K562 (cell line): ENCODE measurements around the gene METRNL. TPM values are rescaled to one million over a fixed set of nuclear protein-coding genes. Genes with fewer than 3 reads are reported as not detected.
A peak's percentile ranks its signal among the peaks of the same experiment; 100 is the strongest.

Experiments
- ATF6 ChIP-seq: sonication (generic); formaldehyde crosslinking; IDR thresholded peaks from 2 replicates; pipeline ENCODE4 v1.4.0; 2020; ENCODE audit warnings: mild to moderate bottlenecking, missing genetic modification reagents
- CBFA2T2 ChIP-seq: fragments of 450-650 bp; conservative IDR thresholded peaks from 2 replicates; pipeline ENCODE4 v1.6.1; 2017; ENCODE audit warnings: mild to moderate bottlenecking
- CHD1 ChIP-seq: fragments of 200-600 bp; sonication (generic); IDR thresholded peaks from one replicate; pipeline ENCODE4 v1.6.1; 2012; ENCODE audit warnings: mild to moderate bottlenecking, moderate library complexity, low read length, inconsistent platforms
- CREB1 ChIP-seq, 2 experiments: sonication (generic) in 1 of 2; formaldehyde crosslinking in 1 of 2; IDR thresholded peaks; 2 replicates each; pipeline versions ENCODE4 v1.6.1 to v1.8.0; 2012 to 2022; ENCODE audit warnings: inconsistent platforms in 1 of 2, mild to moderate bottlenecking in 1 of 2, missing genetic modification reagents in 1 of 2, moderate library complexity in 1 of 2
- CTCF ChIP-seq, 3 experiments: IDR thresholded peaks in 2 of 3; conservative IDR thresholded peaks in 1 of 3; 2 replicates each; pipeline ENCODE4 v1.5.1; 2011 to 2012; ENCODE audit warnings: low read length in 3 of 3, mild to moderate bottlenecking in 3 of 3, control low read depth in 2 of 3, improper control_type of control experiment in 1 of 3, inconsistent platforms in 1 of 3, low read depth in 1 of 3, mixed read lengths in 1 of 3, moderate library complexity in 1 of 3; ENCODE audit not compliant: insufficient read depth in 2 of 3
- E2F3 ChIP-seq: fragments of 250-450 bp; sonication (Bioruptor Pico); IDR thresholded peaks from 2 replicates; pipeline ENCODE4 v1.4.0; 2020; ENCODE audit warnings: mild to moderate bottlenecking
- HDAC1 ChIP-seq, 2 experiments: fragments of 450-650 bp; IDR thresholded peaks; 2 replicates each; pipeline ENCODE4 v1.6.1; 2016 to 2017; ENCODE audit warnings: inconsistent platforms in 1 of 2, mild to moderate bottlenecking in 1 of 2, moderate library complexity in 1 of 2
- HNRNPL ChIP-seq: fragments of 200-400 bp; formaldehyde crosslinking; IDR thresholded peaks from 2 replicates; pipeline ENCODE4 v1.6.1; 2017; ENCODE audit warnings: low read depth, mild to moderate bottlenecking, low read length
- MEIS2 ChIP-seq: fragments of 450-650 bp; IDR thresholded peaks from 2 replicates; pipeline ENCODE4 v1.6.1; 2014; ENCODE audit warnings: mild to moderate bottlenecking; ENCODE audit not compliant: partially characterized antibody
- NCOA4 ChIP-seq: fragments of 450-650 bp; IDR thresholded peaks from 2 replicates; pipeline ENCODE4 v1.6.1; 2018; ENCODE audit warnings: mild to moderate bottlenecking; ENCODE audit not compliant: partially characterized antibody
- NFXL1 ChIP-seq: fragments of 450-650 bp; formaldehyde crosslinking; IDR thresholded peaks from 2 replicates; pipeline ENCODE4 v1.4.0; 2021; ENCODE audit warnings: mild to moderate bottlenecking
- POU5F1 ChIP-seq: fragments of 150-350 bp; IDR thresholded peaks from 2 replicates; pipeline ENCODE4 v1.6.1; 2014; ENCODE audit warnings: borderline replicate concordance, low read length, low read depth, mild to moderate bottlenecking; ENCODE audit not compliant: partially characterized antibody
- PTTG1 ChIP-seq: fragments of 450-650 bp; IDR thresholded peaks from 2 replicates; pipeline ENCODE4 v1.6.1; 2016; ENCODE audit warnings: low read depth, mild to moderate bottlenecking, missing genetic modification characterization, missing compliant biosample characterization
- RBFOX2 ChIP-seq: fragments of 200-400 bp; formaldehyde crosslinking; IDR thresholded peaks from 2 replicates; pipeline ENCODE4 v1.6.1; 2017; ENCODE audit warnings: low read depth, mild to moderate bottlenecking, low read length, moderate library complexity
- RBM34 ChIP-seq: fragments of 200-400 bp; formaldehyde crosslinking; IDR thresholded peaks from 2 replicates; pipeline ENCODE4 v1.6.1; 2018; ENCODE audit warnings: low read length, borderline replicate concordance; ENCODE audit not compliant: insufficient read depth
- SREBF1 ChIP-seq: fragments of 150-350 bp; IDR thresholded peaks from 2 replicates; pipeline ENCODE4 v1.6.1; 2014; ENCODE audit warnings: antibody characterized with exemption, low read depth, low read length, borderline replicate concordance
- SRSF1 ChIP-seq: fragments of 200-400 bp; formaldehyde crosslinking; IDR thresholded peaks from 2 replicates; pipeline ENCODE4 v1.6.1; 2017; ENCODE audit warnings: mild to moderate bottlenecking, low read depth, low read length, moderate library complexity
- XRCC4 ChIP-seq: IDR thresholded peaks from one replicate; pipeline ENCODE4 v1.6.1; 2011; ENCODE audit not compliant: insufficient read depth, insufficient read length; ENCODE audit errors: extremely low read depth
- ZBTB1 ChIP-seq: sonication (generic); formaldehyde crosslinking; IDR thresholded peaks from 2 replicates; pipeline ENCODE4 v1.8.1; 2023; ENCODE audit warnings: missing genetic modification reagents, low read depth, mild to moderate bottlenecking, borderline replicate concordance
- ZNF586 ChIP-seq: fragments of 450-650 bp; formaldehyde crosslinking; conservative IDR thresholded peaks from 2 replicates; pipeline ENCODE4 v1.4.0; 2020; ENCODE audit warnings: mild to moderate bottlenecking, moderate library complexity
- polyA plus RNA-seq, 8 experiments: library from polyadenylated mRNA; depleted of rRNA in 4 of 8; stranded (reverse) in 5 of 8; unstranded in 3 of 8; fragments of >200 nt; fragmentation: Nextera tagmentation in 2 of 8; fragmentation: Illumina TruSeq in 1 of 8; extraction: Ambion mirVana in 2 of 8; extraction: Trizol in 1 of 8; gene quantifications; 2 replicates each; pipeline versions ENCODE4 v1.2.1 to v1.2.3, GENCODE V29; 2011 to 2014; ENCODE audit warnings: inconsistent platforms in 1 of 8, missing spikeins in 1 of 8
- total RNA-seq, 7 experiments: library from RNA; depleted of rRNA in 6 of 7; stranded (reverse); fragments of >200 nt in 6 of 7; fragmentation: Illumina TruSeq in 2 of 7; extraction: Trizol in 2 of 7; gene quantifications; 2 replicates each; pipeline versions ENCODE4 v1.2.1 to v1.2.3, GENCODE V29; 2011 to 2021; ENCODE audit warnings: low replicate concordance in 1 of 7

Gene METRNL
- total and polyA plus RNA-seq, 9 of the 15 experiments (the other 6 are each of a cell fraction or from before 2014, with no cell fraction given): 0.17 to 31.8 (median 2.9) TPM

- no peak for TF ChIP-seq POU5F1
- TF ChIP-seq NCOA4: no peak
- TF ChIP-seq ZBTB1: no peak
- no peak for TF ChIP-seq PTTG1
- TF ChIP-seq ATF6 (CRISPR knock-in tag): no peak
- TF ChIP-seq CTCF (IDR thresholded peaks at IDR 0.05 in 2 of 3, conservative IDR thresholded peaks at IDR 0.05 in 1 of 3; ENCODE audit: insufficient read depth in 2 of 3, low read depth in 1 of 3, low read length in 3 of 3): 0 out of 6 replicates have a peak, but pooled peaks of 1 of the 3 experiments have one; percentile 1
- TF ChIP-seq MEIS2: no peak
- TF ChIP-seq SREBF1: no peak
- TF ChIP-seq RBM34: no peak
- no peak for TF ChIP-seq CREB1 (IDR thresholded peaks at IDR 0.05)
- TF ChIP-seq CREB1 (CRISPR knock-in tag; IDR thresholded peaks at IDR 0.05): no peak
- no peak for TF ChIP-seq XRCC4
- no peak for TF ChIP-seq E2F3 (CRISPR knock-in tag)
- TF ChIP-seq NFXL1 (CRISPR knock-in tag): no peak
- no peak for TF ChIP-seq SRSF1
- 0 out of 2 replicates have a peak, but pooled peaks have one; percentile 21 for TF ChIP-seq HNRNPL
- TF ChIP-seq CBFA2T2: 0 out of 2 replicates have a peak, but pooled peaks have one; percentile 24
- TF ChIP-seq ZNF586 (CRISPR knock-in tag): no peak
- peak in 1 of 2 experiments; percentile 27; a peak in 1 of 4 replicates for TF ChIP-seq HDAC1 (IDR thresholded peaks at IDR 0.05)
- peak; percentile 60 for TF ChIP-seq CHD1
- no peak for TF ChIP-seq RBFOX2
These were observed 28.6 kb upstream of the METRNL start (continued) for GRCh38 chr17:83050651-83051395.
